ENCODE results near the gene AP3S2.
"Not testable (repeated sequence)": the region's sequence is repeated elsewhere in the genome, so short reads cannot be mapped to it uniquely, and the experiment has no call there.

AP3S2 gene

GRCh38 chr15:89797678-89798201 is 96.1 kb downstream of the AP3S2 start:
- DNase-seq, result no peak

- no peak for DNase-seq
Observed at GRCh38 chr15:89795996-89796395, 97.8 kb downstream of the AP3S2 start.

GRCh38 chr15:89794627-89795241 is 99.1 kb downstream of the AP3S2 start:
- no peak for DNase-seq

- no peak for DNase-seq
Observed at GRCh38 chr15:89792106-89792805, 101.5 kb downstream of the AP3S2 start.

GRCh38 chr15:89790661-89791060 is 103.1 kb downstream of the AP3S2 start:
- no peak for DNase-seq

GRCh38 chr15:89790206-89790605 is 103.6 kb downstream of the AP3S2 start:
- DNase-seq, result no peak

GRCh38 chr15:89788585-89788984 is 105.2 kb downstream of the AP3S2 start:
- not testable (repeated sequence) for DNase-seq

- DNase-seq, result no peak
Observed at GRCh38 chr15:89787944-89788343, 105.8 kb downstream of the AP3S2 start.

- no peak for DNase-seq
Observed at GRCh38 chr15:89785774-89786140, 108.0 kb downstream of the AP3S2 start.

GRCh38 chr15:89785064-89785773 is 108.6 kb downstream of the AP3S2 start:
- DNase-seq, result no peak

GRCh38 chr15:89784686-89784960 is 109.2 kb downstream of the AP3S2 start:
- DNase-seq, result no peak

GRCh38 chr15:89783861-89784685 is 109.7 kb downstream of the AP3S2 start:
- DNase-seq, result no peak

- no peak for DNase-seq
Observed at GRCh38 chr15:89783111-89783860, 110.5 kb downstream of the AP3S2 start.

GRCh38 chr15:89782619-89782950 is 111.2 kb downstream of the AP3S2 start:
- DNase-seq, result not testable (repeated sequence)

- no peak for DNase-seq
Observed at GRCh38 chr15:89781891-89782618, 111.7 kb downstream of the AP3S2 start.

- DNase-seq, result no peak
Observed at GRCh38 chr15:89781055-89781454, 112.7 kb downstream of the AP3S2 start.

GRCh38 chr15:89780601-89781000 is 113.2 kb downstream of the AP3S2 start:
- DNase-seq, result no peak

Data from stimulated activated CD4-positive, alpha-beta T cell treated with anti-CD3 and anti-CD28 coated beads, Interleukin-4, amount 100 ng/mL, for 1 hour (primary cell).